HEK293T (cell line): ENCODE measurements around the gene CDKN3.

ENCODE experiments used
- CTCF ChIA-PET: fragments of 350-600 bp; formaldehyde crosslinking; extraction: SDS; loops from one replicate; lab custom pipeline; 2021; ENCODE audit warnings: antibody characterized with exemption, inconsistent platforms; lab: Yijun Ruan, JAX
- POLR2A ChIA-PET: fragments of 350-600 bp; formaldehyde crosslinking; extraction: SDS; loops from one replicate; lab custom pipeline; 2020; ENCODE audit warnings: antibody characterized with exemption, inconsistent platforms; lab: Yijun Ruan, JAX
- DNase-seq: peaks from one replicate; pipeline ENCODE4 v3.0.0; 2012; ENCODE audit warnings: mixed read lengths; ENCODE audit errors: extremely low spot score
- ARNT ChIP-seq: fragments of 450-650 bp; IDR thresholded peaks from 2 replicates; pipeline ENCODE4 v1.6.1; 2017; ENCODE audit warnings: mild to moderate bottlenecking
- BHLHE40 ChIP-seq: fragments of 450-650 bp; IDR thresholded peaks from 2 replicates; pipeline ENCODE4 v1.6.1; 2016; ENCODE audit warnings: mild to moderate bottlenecking, moderate library complexity, borderline replicate concordance
- CTBP1 ChIP-seq: fragments of 450-650 bp; IDR thresholded peaks from 2 replicates; pipeline ENCODE4 v1.6.1; 2016; ENCODE audit warnings: borderline replicate concordance
- ELF4 ChIP-seq: fragments of 450-650 bp; IDR thresholded peaks from 2 replicates; pipeline ENCODE4 v1.6.1; 2017; ENCODE audit warnings: antibody characterized with exemption
- FOXA1 ChIP-seq: fragments of 450-650 bp; IDR thresholded peaks from 2 replicates; pipeline ENCODE4 v1.6.1; 2016; ENCODE audit warnings: mild to moderate bottlenecking
- FOXK2 ChIP-seq: fragments of 450-650 bp; IDR thresholded peaks from 2 replicates; pipeline ENCODE4 v1.6.1; 2016; ENCODE audit warnings: mild to moderate bottlenecking
- FOXM1 ChIP-seq: fragments of 450-650 bp; IDR thresholded peaks from 2 replicates; pipeline ENCODE4 v1.6.1; 2017; ENCODE audit warnings: mild to moderate bottlenecking, borderline replicate concordance
- HDGF ChIP-seq: fragments of 450-650 bp; IDR thresholded peaks from 2 replicates; pipeline ENCODE4 v1.6.1; 2017; ENCODE audit warnings: antibody characterized with exemption, borderline replicate concordance
- L3MBTL2 ChIP-seq: fragments of 450-650 bp; conservative IDR thresholded peaks from 2 replicates; pipeline ENCODE4 v1.6.1; 2016; ENCODE audit warnings: mild to moderate bottlenecking
- LEF1 ChIP-seq: fragments of 450-650 bp; IDR thresholded peaks from 2 replicates; pipeline ENCODE4 v1.6.1; 2017; ENCODE audit warnings: mild to moderate bottlenecking, borderline replicate concordance
- NFRKB ChIP-seq: fragments of 450-650 bp; IDR thresholded peaks from 2 replicates; pipeline ENCODE4 v1.6.1; 2016; ENCODE audit warnings: mild to moderate bottlenecking, moderate library complexity
- SP1 ChIP-seq: fragments of 450-650 bp; IDR thresholded peaks from 2 replicates; pipeline ENCODE4 v1.6.1; 2017
- SUZ12 ChIP-seq: fragments of 450-650 bp; IDR thresholded peaks from 2 replicates; pipeline ENCODE4 v1.6.1; 2016; ENCODE audit warnings: mild to moderate bottlenecking
- TARDBP ChIP-seq: fragments of 450-650 bp; IDR thresholded peaks from 2 replicates; pipeline ENCODE4 v1.6.1; 2016
- ZNF384 ChIP-seq: fragments of 450-650 bp; IDR thresholded peaks from 2 replicates; pipeline ENCODE4 v1.6.1; 2016
- TF ChIP-seq, protein P1 (sequence below): fragments of 450-650 bp; IDR thresholded peaks from 2 replicates; pipeline ENCODE4 v1.6.1; 2016

CDKN3 gene

DNA sequence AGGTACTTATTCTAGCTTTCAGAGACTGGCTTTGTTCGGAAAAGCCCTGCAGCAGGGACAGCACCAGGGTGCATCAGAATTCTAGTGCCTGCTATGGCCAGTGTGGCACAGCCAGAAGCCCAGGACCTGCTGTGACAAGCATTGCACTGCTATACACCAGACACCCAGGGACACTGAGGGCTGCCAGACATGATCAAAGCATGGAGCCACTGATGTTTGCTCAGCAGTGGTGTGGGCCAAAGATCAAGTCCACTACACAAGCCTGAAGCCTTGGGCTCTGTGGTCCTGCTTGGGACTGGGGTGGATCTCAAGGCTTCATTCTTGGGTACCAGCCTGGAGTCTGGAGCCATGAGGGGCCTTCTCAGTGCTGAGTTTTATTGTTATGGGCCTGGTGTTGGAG lies 36.1 kb upstream of the CDKN3 start:
- ChIA-PET CTCF (no interaction called here), POLR2A (no interaction called here)
- TF ChIP-seq LEF1 (no peak), SUZ12 (no peak), CTBP1 (no peak), L3MBTL2 (no peak), FOXA1 (no peak), FOXM1 (no peak), ELF4 (no peak), ARNT (no peak), TARDBP (no peak), SP1 (no peak), NFRKB (no peak), FOXK2 (no peak), BHLHE40 (no peak), HDGF (no peak), ZNF384 (no peak)
- TF ChIP-seq, protein P1, sequence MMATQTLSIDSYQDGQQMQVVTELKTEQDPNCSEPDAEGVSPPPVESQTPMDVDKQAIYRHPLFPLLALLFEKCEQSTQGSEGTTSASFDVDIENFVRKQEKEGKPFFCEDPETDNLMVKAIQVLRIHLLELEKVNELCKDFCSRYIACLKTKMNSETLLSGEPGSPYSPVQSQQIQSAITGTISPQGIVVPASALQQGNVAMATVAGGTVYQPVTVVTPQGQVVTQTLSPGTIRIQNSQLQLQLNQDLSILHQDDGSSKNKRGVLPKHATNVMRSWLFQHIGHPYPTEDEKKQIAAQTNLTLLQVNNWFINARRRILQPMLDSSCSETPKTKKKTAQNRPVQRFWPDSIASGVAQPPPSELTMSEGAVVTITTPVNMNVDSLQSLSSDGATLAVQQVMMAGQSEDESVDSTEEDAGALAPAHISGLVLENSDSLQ = no peak
- DNase-seq = no peak

DNA sequence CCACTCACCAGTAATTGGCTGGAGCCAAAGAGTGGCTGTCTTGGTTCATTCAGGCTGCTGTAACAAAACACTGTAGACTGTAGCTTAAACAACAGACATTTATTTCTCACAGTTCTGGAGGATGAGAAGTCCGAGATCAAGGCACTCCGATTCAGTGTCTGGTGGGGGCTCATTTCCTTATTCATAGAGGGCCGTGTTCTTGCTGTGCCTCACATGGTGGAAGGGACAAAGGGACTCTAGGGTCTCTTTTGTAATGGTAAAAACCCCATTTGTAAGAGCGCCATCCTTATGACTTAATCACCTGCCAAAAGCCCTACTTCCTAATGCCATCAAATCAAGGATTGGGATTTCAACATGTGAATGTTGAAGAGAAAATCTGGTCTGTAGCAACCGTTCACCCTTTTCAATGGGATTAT lies 34.7 kb upstream of the CDKN3 start:
- POLR2A ChIA-PET = no interaction called here
- no peak for DNase-seq
- TF ChIP-seq FOXK2 = no peak
- no peak for TF ChIP-seq SUZ12
- TF ChIP-seq BHLHE40 = no peak
- TF ChIP-seq FOXM1 = no peak
- no peak for TF ChIP-seq HDGF
- TF ChIP-seq NFRKB = no peak
- TF ChIP-seq CTBP1 = no peak
- TF ChIP-seq TARDBP = no peak
- CTCF ChIA-PET = no interaction called here

- DNase-seq = no peak
- ChIA-PET POLR2A (interaction anchor here (2.4 kb wide), 1 partner anchor 34 kb away, joined by 7 read pairs; the partner anchor contains the start of gene CDKN3), CTCF (interaction anchor here (0.9 kb wide), 1 partner anchor 58 kb away, joined by 3 read pairs; no protein-coding TSS in a partner anchor)
- TF ChIP-seq ARNT (no peak), FOXM1 (no peak), CTBP1 (no peak), ZNF384 (no peak), ELF4 (no peak)
Observed at GRCh38 chr14:54362759-54363437, 33.9 kb upstream of the CDKN3 start.

DNA sequence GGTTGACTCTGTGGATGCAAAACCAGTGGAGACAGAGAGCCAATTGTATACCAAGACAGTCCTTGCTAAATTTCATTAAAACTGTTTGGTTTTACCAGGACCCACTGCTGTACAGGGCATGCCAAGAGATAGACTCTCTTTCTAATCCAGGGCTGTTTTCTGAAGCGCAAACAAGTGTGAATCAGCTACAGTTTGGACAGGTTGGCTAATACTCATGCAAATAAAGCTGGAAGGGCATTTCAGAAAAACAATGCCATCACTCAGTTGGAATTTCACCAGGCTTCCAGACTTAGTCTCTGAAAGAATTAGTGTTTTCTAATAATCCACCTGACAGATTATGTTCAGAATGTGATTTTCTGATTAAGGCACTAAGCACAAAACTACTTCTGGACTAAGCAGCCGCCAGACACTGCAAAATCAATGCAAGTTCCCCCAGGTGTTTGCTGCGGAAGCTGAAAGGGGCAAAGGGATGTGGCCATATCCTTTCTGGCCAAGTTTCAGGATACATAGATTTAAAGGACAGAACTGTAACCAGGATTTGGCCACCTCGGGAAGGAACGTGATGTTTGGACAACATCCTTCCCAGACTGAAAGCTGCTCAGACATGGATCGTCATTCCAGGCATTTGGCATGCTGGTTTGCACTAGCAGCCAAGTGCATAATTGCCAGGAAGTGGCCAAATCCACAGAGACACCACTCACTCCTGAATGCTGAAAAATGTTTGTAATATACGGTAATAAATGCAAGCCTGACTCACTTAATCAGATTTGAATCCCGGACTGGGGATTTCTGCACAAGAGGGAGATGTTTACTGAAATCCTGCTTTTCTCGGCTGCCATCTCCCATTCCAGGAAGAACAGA lies 32.0 kb upstream of the CDKN3 start:
- TF ChIP-seq L3MBTL2 = no peak
- TF ChIP-seq FOXK2 = no peak
- no peak for TF ChIP-seq NFRKB
- no peak for TF ChIP-seq FOXM1
- TF ChIP-seq ARNT = no peak
- no peak for TF ChIP-seq FOXA1
- no peak for TF ChIP-seq TARDBP
- TF ChIP-seq, protein P1 = no peak
- no peak for TF ChIP-seq HDGF
- no peak for TF ChIP-seq ZNF384
- CTCF ChIA-PET = no interaction called here
- POLR2A ChIA-PET = interaction anchor here (2.4 kb wide), 1 partner anchor 32 kb away, joined by 7 read pairs; the partner anchor contains the start of gene CDKN3
- DNase-seq = no peak

- peak; percentile 72 for DNase-seq
- CTCF ChIA-PET = interaction anchor here (0.6 to 2.2 kb wide), 16 partner anchors 10 to 452 kb away, joined by 3 to 11 read pairs (median 3); partner anchors contain the start of genes CDKN3 and CGRRF1
- POLR2A ChIA-PET = interaction anchor here (0.6 to 2.3 kb wide), 20 partner anchors 9 to 406 kb away, joined by 3 to 13 read pairs (median 5); partner anchors contain the start of genes CDKN3 and GMFB
- peak; percentile 35; the same call in 1 of the 2 replicates for TF ChIP-seq ELF4
- no peak for TF ChIP-seq SP1
- no peak for TF ChIP-seq ZNF384
- no peak for TF ChIP-seq TARDBP
- TF ChIP-seq LEF1 = no peak
- TF ChIP-seq SUZ12 = no peak
- no peak for TF ChIP-seq FOXK2
- TF ChIP-seq, protein P1 = no peak
Observed at GRCh38 chr14:54366736-54367735, 29.8 kb upstream of the CDKN3 start.
